ENCODE results near the gene CMTR2.

GRCh38 chr16:71311553-71312158 is 22.5 kb upstream of the CMTR2 start:
- TF ChIP-seq REST (IDR thresholded peaks at IDR 0.05; ENCODE audit: low read depth) = no peak
- peak; percentile 62 to 92 (median 81); a peak in 5 of 6 replicates for TF ChIP-seq CTCF (IDR thresholded peaks at IDR 0.05 in 2 of 3, conservative IDR thresholded peaks at IDR 0.05 in 1 of 3; ENCODE audit: borderline replicate concordance in 1 of 3, insufficient read depth in 1 of 3, low read depth in 2 of 3, low read length in 2 of 3)
- no peak for TF ChIP-seq JUND (IDR thresholded peaks at IDR 0.05)
- no peak for TF ChIP-seq POLR2A (IDR thresholded peaks at IDR 0.05; ENCODE audit: borderline replicate concordance, extremely low read depth, insufficient read depth, insufficient read length)
- no peak for TF ChIP-seq EZH2phosphoT487 (IDR thresholded peaks at IDR 0.05; ENCODE audit: borderline replicate concordance)
- no peak for TF ChIP-seq MAX (IDR thresholded peaks at IDR 0.05)
- no peak for TF ChIP-seq CEBPB (IDR thresholded peaks at IDR 0.05; ENCODE audit: low read depth)
- no peak for TF ChIP-seq EZH2 (IDR thresholded peaks at IDR 0.05)
- TF ChIP-seq YY1 (IDR thresholded peaks at IDR 0.05; ENCODE audit: extremely low read depth, insufficient replicate concordance, low read depth, low read length) = no peak
- TF ChIP-seq FOSL1 (IDR thresholded peaks at IDR 0.05; ENCODE audit: low read depth) = no peak
- TF ChIP-seq EGR1 (IDR thresholded peaks at IDR 0.05; ENCODE audit: low read depth) = no peak
- TF ChIP-seq ZNF274 (IDR thresholded peaks at IDR 0.05; ENCODE audit: low read depth, low read length) = no peak

Measured in HCT116 (cell line).